ENCODE data around the gene ELOVL5. TPM values are rescaled to one million over a fixed set of nuclear protein-coding genes. Genes with fewer than 3 reads are reported as not detected.

ELOVL5 gene
- total and polyA plus RNA-seq, 3 donors from 2014 or later: 190 to 214 (median 206) TPM

DNA sequence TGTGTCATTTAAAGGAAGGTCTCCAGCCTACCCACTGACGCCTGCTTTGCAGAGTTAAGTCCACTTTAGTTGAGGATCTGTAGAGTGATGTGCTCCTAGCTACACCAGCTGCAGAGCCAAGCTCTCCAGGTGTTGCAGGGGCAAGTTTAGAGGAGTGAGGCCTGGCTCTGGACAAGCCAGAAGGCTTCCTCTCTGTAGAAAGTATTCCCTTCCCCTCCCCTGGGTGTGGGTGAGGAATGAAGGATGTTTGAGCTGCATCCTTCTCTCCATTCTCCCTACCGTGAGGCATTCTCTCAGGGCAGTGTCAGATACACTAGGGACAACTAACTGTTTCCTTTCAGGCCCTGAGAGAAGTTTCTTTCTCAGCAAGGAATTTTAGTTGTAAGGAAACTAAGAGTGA is 66.5 kb downstream of the ELOVL5 start:
- WGBS, 2 donors: 24 to 56% methylated on average over 2 of the region's 2 CpGs
- no peaks in the 10 kb centered on the region for H3K27me3 ChIP-seq
- H3K9me3 ChIP-seq: no peaks in the 10 kb centered on the region
- H3K4me1 ChIP-seq: peaks cover 24% of the 10 kb centered on the region
- H3K4me3 ChIP-seq: no peak overlapping the region
- DNase-seq: no peak
- no peaks in the 10 kb centered on the region for H3K36me3 ChIP-seq (ENCODE audit: low read depth, missing control alignments)
- TF ChIP-seq POLR2A (IDR thresholded peaks at IDR 0.05): no peak
- no peak for TF ChIP-seq CTCF (IDR thresholded peaks at IDR 0.05)
- H3K27ac ChIP-seq: peak overlapping the region; percentile 66 to 68
- intact Hi-C loops (cut with DNase I; ENCODE audit: low total_unique reads): no loop called here

- Histone ChIP-seq H3K4me3 (no peak overlapping the region), H3K27ac (peak overlapping the region; percentile 66 to 68), H3K36me3 (ENCODE audit: low read depth, missing control alignments) (no peaks in the 10 kb centered on the region), H3K4me1 (peaks cover 24% of the 10 kb centered on the region), H3K27me3 (no peaks in the 10 kb centered on the region), H3K9me3 (no peaks in the 10 kb centered on the region)
- 61 to 69% methylated on average over 3 of the region's 3 CpGs for WGBS, 2 donors
- intact Hi-C loops (cut with DNase I; ENCODE audit: low total_unique reads): no loop called here
- TF ChIP-seq POLR2A (IDR thresholded peaks at IDR 0.05): no peak
- no peak for TF ChIP-seq CTCF (IDR thresholded peaks at IDR 0.05)
- DNase-seq: no peak
These were observed 67.1 kb downstream of the ELOVL5 start for GRCh38 chr6:53281518-53282215.

DNA sequence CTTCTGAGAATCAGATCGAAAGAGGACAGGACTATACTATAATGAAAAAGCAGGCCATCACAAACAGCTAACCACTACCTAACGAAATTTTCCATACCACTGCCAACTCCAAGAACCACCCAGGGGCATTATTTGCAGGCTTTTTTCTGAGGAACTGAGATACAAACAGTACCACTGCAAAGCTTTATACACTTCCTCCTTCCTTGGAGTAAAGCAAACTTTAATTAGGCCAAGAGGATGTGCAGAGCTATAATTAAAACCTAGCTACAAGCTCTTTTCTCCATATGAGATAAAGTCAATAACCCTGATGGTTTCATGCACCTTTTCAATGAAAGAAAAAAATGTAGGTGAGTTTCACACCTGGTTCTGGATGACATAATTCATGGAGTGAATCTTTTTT is 68.5 kb downstream of the ELOVL5 start:
- 69 to 86% methylated on average over 2 of the region's 2 CpGs for WGBS, 2 donors
- Histone ChIP-seq H3K27ac (no peak overlapping the region), H3K27me3 (no peaks in the 10 kb centered on the region), H3K4me1 (peaks cover 24% of the 10 kb centered on the region), H3K9me3 (no peaks in the 10 kb centered on the region), H3K36me3 (ENCODE audit: low read depth, missing control alignments) (no peaks in the 10 kb centered on the region), H3K4me3 (no peak overlapping the region)
- no peak for TF ChIP-seq CTCF (IDR thresholded peaks at IDR 0.05)
- no peak for TF ChIP-seq POLR2A (IDR thresholded peaks at IDR 0.05)
- intact Hi-C loops (cut with DNase I; ENCODE audit: low total_unique reads): no loop called here
- DNase-seq: no peak

GRCh38 chr6:53279293-53279692 is 69.5 kb downstream of the ELOVL5 start:
- H3K4me3 ChIP-seq: no peak overlapping the region
- no peak for DNase-seq
- TF ChIP-seq POLR2A (IDR thresholded peaks at IDR 0.05): no peak
- no peak for TF ChIP-seq CTCF (IDR thresholded peaks at IDR 0.05)
- H3K9me3 ChIP-seq: no peaks in the 10 kb centered on the region
- no peaks in the 10 kb centered on the region for H3K27me3 ChIP-seq
- 90 to 91% methylated on average over 3 of the region's 3 CpGs for WGBS, 2 donors
- peaks cover 24% of the 10 kb centered on the region for H3K4me1 ChIP-seq
- intact Hi-C loops (cut with DNase I; ENCODE audit: low total_unique reads): no loop called here
- no peaks in the 10 kb centered on the region for H3K36me3 ChIP-seq (ENCODE audit: low read depth, missing control alignments)
- no peak overlapping the region for H3K27ac ChIP-seq

- Histone ChIP-seq H3K4me3 (no peak overlapping the region), H3K27ac (no peak overlapping the region), H3K27me3 (no peaks in the 10 kb centered on the region), H3K4me1 (no peaks in the 10 kb centered on the region), H3K9me3 (no peaks in the 10 kb centered on the region), H3K36me3 (ENCODE audit: low read depth, missing control alignments) (no peaks in the 10 kb centered on the region)
- intact Hi-C loops (cut with DNase I; ENCODE audit: low total_unique reads): no loop called here
- TF ChIP-seq CTCF (IDR thresholded peaks at IDR 0.05) (no peak), POLR2A (IDR thresholded peaks at IDR 0.05) (no peak)
- no peak for DNase-seq
- 63 to 92% methylated on average over 4 of the region's 4 CpGs for WGBS, 2 donors
These were observed 75.4 kb downstream of the ELOVL5 start for GRCh38 chr6:53273370-53273769.

All from testis (tissue), 3 donors.